NCI-H82 treated with DMSO at 0.1 percent for 48 hours (cell line): Measurements from ENCODE around the gene PKN2.
A peak's percentile ranks its signal among the peaks of the same experiment; 100 is the strongest.
"Not testable (repeated sequence)": the region's sequence is repeated elsewhere in the genome, so short reads cannot be mapped to it uniquely, and the experiment has no call there.

Experiments used
- DNase-seq: peaks from one replicate; lab custom pipeline; 2025; ENCODE audit not compliant: unreplicated experiment; lab: John Stamatoyannopoulos, UW

The PKN2 gene

DNA sequence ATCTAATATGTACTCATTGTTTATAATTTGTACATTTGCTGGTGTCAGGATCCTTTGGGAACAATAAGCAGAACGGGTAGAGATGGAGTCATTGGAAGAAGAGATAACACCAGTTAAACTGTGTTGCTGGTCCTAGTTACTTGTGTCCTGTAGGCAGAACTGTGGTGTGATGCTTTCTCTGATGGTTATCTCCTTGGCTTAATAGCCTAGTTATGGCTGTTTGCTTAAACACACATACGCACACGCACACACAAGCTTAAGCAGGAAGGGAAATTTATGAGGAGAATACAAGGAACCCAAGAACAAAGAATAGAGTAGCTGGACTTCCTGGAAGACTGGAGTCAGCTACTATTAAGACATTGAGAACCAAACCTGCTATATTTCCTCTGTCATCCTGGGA is 5.7 kb upstream of the PKN2 start:
- no peak for DNase-seq

DNA sequence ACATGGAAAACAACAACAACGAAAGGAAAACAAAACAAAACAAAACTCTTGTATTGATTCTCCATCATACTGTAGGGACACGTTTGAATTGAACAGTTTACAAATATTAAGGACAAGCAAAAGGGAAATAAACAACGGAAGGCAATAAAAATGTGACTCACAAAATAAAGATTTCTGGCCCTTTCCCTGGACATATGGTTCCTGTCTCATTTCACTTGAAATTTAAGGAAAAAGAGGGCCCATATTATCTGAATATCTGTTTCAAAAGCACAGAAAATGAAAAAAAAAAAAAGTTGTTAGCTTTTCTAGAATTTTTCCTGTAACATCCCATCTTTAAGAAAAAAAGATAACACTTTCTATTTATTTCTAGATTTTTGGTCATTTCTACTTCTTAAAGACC is 3.6 kb upstream of the PKN2 start:
- no peak for DNase-seq

DNA sequence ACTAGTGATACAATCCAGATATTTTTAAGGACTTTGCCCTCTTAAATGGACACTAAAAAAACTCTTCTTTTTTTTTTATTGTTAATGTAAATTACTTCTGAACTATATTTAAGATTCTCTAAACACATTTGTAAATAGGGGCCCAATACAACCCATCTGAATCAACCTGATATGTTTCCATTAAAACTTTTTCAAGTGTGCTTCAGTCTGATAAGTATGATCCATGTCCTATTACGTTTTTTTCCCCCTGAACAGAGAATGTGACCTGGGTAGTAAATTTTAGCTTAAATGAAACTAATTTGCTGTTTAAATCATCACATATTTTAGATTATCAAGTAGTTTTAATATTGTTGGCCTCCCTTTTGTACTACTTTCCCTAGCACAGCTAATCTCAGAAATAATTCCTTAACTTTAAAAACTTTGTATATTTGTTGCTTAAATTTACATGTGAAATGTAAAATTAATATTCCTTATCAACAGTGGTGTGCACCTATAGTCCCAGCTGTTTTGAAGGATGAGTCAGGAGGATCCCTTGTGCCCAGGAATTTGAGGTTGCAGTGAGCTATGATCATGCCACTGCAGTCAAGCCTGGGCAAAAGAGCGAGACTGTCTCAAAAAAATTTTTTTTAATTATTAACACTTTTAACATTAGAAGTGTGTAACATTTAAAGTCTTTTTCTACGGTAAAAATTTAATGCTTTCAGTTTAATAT is 3.0 kb upstream of the PKN2 start:
- DNase-seq, result no peak

DNA sequence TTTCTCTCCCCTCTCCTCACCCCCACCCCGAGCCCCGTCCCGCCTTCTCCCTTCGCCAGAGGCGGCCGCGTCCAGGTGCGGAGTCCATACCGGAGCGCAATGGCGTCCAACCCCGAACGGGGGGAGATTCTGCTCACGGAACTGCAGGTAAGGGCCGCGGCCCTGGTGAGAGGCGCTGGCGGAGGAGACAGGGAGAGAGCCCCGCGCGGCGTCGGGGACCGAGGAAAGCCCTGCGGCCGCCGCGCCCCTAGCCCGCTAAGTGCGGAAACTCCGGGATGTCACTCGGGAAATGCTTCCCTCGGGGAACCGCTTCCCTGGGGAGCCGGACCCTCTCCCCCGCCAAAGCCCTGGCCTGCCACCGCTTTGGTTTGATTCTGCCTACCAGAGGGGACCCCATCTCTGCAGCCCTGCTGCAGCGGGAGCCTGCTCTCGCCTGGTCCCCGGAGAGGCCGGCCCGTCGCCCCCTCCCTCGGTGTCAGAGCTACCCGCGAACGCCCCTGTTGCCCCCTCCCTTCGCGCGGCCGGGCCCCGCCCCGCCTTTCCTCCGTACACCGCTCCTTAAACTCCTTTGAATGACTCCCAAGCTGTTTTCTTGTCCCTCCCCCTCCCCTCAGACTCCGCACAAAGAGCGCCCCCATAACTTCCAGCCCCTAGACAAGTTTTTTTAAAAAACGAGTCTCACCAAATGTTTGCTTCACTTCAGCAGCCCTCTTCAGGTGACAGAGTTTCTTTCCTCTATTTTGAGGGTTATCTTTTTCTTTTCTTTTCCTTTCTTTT is 597 bp downstream of the PKN2 start:
- DNase-seq, result peak; percentile 87

DNA sequence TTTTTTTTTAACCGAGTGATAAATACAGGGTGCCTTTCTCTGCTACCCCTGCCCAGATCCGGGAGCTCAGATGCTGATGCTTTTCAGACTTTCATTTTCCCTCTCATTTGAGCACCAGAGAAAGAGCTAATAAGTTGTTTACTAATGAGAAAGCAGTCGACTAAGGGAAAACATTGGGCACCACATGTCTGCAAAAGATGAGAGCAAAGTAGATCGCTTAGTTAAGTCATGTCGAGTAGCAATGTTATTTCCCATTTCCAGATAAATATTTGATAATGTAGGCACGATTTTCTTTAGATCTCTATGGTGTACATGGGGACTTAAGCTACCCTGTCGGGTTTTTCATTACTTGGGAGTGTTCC is 1.2 kb downstream of the PKN2 start:
- peak; percentile 67 for DNase-seq

DNA sequence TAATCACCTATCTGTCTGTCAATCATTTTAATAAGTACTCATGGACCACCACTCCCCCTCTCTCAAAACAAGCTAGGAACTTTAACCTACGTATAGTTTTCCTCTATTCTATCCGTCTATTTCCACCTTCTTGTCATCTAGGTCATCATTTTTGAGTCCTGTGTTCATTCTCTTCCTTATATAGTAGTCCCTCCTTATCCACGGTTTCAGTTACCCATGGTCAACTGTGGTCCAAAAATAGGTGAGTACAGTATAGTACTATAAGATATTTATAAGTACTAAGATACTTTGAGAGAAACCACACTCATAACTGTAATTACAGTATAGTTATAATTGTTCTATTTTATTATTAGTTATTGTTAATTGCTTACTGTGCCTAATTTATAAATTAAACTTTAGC is 7.5 kb downstream of the PKN2 start:
- no peak for DNase-seq

DNA sequence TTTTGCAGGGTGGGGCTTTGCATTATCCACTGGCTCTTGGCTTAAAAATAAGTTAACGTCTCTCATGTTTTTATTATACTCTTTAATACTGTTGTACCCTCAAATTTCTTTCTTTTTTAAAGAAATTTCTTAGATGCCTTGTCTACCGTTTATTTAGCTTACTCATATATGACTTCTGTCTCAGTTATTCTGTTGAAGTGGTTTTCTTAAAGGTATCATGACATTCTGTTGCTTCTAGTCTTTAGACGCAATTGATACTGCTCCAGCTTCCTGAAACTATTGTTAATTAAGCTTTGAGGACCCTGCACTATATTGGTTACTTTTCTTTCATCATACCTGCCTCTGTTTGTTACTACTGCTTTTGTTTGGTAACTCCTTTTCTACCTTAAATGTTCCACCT is 11.7 kb downstream of the PKN2 start:
- DNase-seq, result no peak

DNA sequence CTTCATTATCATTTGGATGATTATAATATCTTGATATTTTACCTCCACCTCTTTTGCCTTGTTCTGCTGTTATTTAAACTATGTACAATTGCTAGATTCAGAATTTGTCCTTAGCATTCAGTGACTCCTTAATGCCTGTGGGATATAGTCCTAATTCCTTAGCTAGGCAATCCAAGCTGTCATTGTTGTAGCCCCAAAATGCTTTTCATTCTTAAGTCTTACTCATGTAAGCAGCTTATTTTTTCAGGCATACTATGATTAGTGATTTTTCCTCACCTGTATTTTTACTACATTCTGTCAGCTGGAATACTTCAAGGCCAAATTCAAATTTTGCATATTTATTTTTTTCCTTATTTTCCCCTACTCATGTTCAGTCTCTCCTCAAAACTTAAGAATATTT is 13.4 kb downstream of the PKN2 start:
- DNase-seq, result no peak

DNA sequence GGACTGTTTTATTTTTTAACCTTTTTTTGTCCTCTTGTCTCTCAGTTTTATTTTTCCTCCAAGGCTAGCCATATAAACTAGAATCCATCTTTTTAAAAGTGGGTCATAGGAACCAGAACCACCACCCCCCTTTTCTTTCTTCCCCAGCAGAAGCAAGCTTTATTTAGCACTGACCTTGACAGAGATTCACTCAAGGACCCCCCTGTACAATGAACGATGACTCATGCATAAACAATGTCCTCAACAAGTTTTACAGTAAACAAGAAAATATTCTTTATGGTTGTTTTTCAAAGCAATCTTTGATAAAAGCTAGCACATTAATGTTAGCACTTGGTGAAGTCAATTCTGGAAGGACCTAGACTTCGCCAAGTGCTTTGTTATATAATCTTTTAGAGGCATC is 14.1 kb downstream of the PKN2 start:
- DNase-seq, result no peak

DNA sequence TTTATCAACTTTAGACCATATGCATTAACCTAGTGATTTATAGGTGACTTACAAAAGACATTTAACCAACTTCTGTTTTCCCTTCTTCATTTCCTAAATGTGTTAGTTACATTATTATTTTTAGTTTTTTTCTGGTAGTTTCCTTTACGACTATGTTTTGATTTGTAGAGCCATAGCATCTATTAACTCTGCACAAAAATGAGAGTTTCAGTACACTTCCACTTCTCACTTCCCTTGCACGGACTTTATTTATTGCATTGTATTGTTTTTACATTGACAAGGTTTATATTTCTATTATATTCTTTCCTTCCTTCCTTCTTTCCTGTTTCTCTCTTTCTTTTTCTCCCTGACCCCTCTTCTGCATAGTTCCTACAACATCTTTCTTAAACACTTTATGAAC is 14.7 kb downstream of the PKN2 start:
- no peak for DNase-seq

DNA sequence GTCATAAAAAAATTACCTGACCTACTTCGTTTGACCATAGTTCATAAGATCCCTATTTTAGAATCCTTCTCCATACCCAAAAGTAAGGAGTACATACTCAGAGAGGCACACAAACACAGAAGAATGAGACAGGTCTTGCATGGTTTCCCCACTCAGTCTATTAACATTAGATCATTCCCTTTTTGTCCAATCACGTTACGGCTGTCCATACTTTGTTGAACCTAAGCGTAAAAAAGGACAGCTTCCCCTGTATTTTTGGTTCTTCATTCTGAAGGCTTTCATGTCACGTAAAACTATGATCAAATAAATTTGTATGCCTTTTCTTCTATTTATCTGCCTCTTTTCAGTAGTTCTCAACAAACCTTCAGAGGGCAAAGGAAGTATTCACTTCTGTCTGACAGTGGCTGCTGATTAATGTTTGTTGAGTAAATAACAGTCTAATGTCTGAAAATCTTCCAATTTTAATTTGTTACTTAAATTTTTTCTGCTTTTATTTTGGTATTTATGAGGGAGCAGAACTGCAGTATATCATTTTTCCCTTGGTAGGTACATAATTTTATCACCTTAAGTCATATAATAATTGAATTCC is 16.4 kb downstream of the PKN2 start:
- DNase-seq, result no peak

DNA sequence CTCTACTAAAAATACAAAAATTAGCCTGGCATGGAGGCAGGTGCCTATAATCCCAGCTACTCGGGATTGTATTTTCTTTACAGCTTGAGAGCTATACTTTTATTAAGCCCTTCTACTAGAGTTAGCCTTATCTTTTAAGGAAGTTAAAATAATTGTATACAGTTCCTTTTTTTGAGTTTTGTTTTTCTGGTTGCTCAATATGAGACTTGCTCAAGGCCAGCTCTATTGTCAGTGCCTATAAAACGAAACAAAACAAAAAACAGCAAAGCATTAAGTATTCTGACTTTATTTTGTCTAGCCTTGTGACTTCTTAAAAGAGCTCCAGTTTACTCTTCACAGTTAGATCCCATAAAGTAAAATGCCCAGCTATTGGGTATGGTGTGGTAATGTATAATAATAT is 17.2 kb downstream of the PKN2 start:
- DNase-seq, result no peak

DNA sequence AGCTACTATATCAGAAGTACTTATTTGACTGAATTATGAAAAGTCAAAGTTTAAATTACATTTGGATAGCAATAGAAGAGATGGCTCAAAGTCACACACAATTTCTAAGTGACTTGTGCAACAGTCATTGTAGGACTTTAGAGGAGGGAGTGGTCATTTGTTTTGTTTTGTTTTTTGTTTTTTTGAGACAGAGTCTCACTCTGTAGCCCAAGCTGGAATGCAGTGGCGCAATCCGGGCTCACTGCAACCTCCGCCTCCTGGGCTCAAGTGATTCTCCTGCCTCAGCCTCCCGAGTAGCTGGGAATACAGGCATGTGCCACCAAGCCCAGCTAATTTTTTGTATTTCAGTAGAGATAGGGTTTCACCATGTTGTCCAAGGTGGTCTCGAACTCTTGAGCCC is 17.7 kb downstream of the PKN2 start:
- DNase-seq, result not testable (repeated sequence)

DNA sequence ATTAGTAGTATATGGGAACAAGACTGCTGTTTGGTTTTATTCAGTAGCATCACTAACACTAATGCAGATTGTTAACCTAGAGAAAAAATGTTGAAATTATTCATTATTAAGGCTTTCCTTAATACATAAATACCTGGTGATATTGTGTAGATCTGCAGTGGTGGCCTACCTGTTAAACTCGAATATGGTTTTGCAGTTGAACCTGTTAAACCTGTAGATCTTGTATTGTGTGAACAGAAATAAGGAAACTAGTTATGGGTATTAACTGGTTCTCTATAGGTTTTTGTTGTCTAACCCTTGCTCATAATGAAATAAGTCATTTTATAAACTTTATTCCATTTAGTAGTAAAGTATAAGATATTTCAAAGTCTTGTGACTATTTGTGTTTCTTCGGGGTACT is 23.9 kb downstream of the PKN2 start:
- no peak for DNase-seq

DNA sequence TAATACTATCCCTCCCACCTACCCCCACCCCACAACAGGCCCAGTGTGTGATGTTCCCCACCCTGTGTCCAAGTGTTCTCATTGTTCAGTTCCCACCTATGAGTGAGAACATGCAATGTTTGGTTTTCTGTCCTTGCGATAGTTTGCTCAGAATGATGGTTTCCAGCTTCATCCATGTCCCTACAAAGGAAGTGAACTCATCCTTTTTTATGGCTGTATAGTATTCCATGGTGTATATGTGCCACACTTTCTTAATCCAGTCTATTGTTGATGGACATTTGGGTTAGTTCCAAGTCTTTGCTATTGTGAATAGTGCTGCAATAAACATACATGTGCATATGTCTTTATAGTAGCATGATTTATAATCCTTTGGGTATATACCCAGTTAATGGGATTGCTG is 28.8 kb downstream of the PKN2 start:
- DNase-seq, result not testable (repeated sequence)

DNA sequence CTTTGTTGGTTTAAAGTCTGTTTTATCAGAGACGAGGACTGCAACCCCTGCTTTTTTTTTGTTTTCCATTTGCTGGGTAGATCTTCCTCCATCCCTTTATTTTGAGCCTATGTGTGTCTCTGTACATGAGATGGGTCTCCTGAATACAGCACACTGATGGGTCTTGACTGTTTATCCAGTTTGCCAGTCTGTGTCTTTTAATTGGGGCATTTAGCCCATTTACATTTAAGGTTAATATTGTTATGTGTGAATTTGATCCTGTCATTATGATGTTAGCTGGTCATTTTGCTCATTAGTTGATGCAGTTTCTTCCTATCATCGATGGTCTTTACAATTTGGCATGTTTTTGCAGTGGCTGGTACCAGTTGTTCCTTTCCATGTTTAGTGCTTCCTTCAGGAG is 32.5 kb downstream of the PKN2 start:
- not testable (repeated sequence) for DNase-seq

DNA sequence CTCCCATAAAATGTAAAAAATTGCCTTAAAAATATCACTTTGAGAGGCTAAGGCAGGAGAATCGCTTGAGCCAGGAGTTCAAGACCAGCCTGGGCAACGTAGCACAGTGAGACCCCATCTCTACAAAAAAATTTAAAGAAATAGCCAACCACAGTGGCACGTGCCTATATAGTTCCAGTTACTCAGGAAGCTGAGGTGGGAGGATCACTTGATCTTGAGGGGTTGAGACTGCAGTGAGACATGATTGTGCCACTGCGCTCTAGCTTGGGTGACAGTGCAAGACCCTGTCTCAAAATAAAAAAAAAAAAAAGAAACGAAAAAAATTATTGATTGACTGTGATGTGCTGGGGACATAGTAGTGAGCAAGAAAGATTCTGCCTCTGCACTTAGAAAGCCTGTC is 38.4 kb downstream of the PKN2 start:
- no peak for DNase-seq

DNA sequence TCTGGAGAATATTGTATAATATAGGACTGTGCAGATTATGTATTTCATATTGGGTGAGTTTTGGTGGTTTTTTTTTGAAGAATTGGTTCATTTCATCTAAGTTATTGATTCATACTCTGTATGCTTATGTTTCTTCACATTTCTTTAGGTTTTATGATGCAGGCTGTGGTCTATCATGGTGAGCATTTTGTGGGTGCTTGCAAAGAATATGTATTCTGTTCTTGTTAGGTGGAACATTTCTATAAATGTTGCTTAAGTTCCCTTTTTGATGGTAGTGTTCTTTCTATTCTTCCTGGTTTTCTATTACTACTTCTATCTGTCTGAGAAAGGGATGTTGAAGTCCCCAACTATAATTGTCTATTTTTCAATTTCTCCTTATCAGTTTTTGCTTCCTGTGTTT is 42.6 kb downstream of the PKN2 start:
- no peak for DNase-seq

DNA sequence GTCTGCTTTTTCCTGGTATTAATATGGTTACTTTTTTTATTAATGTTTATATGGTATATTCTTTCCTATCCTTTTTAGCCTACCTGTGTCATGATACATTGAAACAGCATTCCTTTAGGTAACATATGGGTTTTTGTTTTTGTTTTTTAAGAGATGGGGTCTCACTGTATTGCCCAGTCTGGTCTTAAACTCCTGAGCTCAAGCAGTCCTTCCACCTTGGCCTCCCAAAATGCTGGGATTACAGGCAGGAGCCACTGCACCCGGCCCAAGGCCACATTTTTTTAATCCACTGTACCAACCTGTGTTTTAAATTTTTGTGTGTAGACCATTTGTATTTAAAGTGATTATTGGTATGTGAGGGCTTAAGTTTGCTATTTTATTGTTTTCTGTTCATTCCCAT is 43.1 kb downstream of the PKN2 start:
- DNase-seq, result no peak

DNA sequence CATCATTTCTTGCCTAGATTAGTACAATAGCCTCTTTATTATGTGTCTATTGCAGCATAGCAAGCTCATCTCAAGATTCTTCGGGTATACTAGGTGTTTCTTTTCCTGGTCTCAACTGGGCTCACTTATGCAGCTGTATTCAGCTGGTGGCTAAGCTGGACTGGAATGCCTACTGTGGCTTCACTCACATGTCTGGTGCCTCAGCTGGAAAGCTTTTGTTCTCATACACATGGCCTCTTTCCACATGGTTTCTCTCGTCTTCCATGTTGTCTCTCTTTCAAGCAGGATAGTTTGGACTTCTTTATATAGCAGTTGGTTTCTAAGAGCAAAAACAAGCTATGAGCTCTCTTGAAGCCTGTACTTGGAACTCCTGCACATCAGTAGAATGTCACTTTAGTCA is 45.2 kb downstream of the PKN2 start:
- no peak for DNase-seq

DNA sequence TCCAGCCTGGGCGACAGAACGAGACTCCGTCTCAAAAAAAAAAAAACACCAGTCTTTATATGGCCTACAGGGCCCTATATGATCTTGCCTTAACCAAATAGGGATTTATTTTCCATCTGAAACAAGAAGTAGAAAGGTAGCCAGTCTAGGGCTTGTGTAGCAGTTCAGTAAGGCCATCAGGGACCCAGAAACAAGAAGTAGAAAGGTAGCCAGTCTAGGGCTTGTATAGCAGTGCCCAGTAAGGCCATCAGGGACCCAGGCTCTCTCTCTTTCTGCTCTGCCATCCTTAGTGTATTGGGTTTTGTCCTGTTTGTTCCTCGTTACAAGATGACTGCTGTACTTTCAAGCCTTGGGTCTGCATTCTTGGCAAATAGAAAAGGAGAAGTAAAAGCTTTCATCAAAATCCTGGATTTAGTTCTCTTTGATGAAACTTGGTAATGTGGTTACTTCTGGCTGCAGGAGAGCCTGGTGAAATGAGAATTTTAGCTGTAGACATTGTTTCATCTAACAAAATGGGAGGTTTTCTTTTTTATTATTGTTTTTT is 46.1 kb downstream of the PKN2 start:
- DNase-seq, result no peak

DNA sequence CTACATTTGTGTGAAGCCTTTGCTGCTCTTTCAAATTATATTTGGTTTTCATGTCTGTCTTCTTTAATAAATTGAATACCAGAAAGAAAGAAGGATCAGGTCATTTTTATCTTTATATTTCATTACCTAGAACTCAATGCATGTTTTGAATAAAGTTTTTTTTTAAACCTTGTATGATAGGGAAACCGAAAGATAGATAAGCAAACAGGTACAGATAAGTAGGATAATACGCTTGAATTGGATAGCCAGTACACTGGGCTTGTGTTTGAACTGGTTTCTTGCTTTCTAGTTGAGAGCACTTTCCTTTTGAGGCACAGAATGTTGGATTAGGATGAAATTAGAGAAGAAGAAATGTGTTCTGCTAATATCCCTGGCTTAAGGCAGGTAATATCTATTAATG is 46.9 kb downstream of the PKN2 start:
- no peak for DNase-seq
